IPS-15b (cell line): Measurements from ENCODE around the gene PIF1.
"Not testable (repeated sequence)": the region's sequence is repeated elsewhere in the genome, so short reads cannot be mapped to it uniquely, and the experiment has no call there.

Source experiments
- H3K27me3 ChIP-seq: one replicate; pipeline ENCODE4 v1.6.1; 2013; ENCODE audit warnings: low read length; ENCODE audit not compliant: control insufficient read depth, insufficient read depth
- H3K36me3 ChIP-seq: one replicate; pipeline ENCODE4 v1.6.1; 2013; ENCODE audit warnings: low read length; ENCODE audit not compliant: control insufficient read depth, insufficient read depth
- H3K4me1 ChIP-seq: one replicate; pipeline ENCODE4 v1.6.1; 2013; ENCODE audit warnings: mild to moderate bottlenecking, low read length; ENCODE audit not compliant: control insufficient read depth, insufficient read depth
- H3K4me3 ChIP-seq: one replicate; pipeline ENCODE4 v1.5.1; 2013; ENCODE audit warnings: low read depth, low read length
- H3K9ac ChIP-seq: one replicate; pipeline ENCODE4 v1.6.1; 2013; ENCODE audit warnings: low read depth, mild to moderate bottlenecking, low read length
- H3K9me3 ChIP-seq: one replicate; pipeline ENCODE4 v1.6.1; 2013; ENCODE audit warnings: mild to moderate bottlenecking, low read length; ENCODE audit not compliant: control insufficient read depth, insufficient read depth

Gene PIF1

DNA sequence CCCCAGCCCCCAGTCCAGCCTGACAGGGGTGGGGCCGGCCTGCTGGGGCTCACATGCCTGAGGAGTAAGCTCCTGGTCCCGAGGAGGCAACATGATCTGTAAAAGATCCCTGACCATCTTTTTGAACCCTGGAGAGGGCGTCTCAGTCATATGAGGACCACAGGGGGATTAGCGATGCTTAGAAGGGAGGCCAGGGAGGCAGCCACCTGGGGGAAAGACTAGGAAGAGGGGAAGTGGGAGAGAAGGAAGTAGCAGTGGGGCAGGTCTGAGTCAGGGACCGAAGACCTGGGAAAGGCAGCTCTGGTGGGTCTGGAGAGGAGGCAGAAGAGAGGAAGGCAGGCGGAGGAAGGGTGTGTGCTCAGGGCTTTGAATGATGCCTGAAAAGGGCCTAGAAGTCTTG is 18.9 kb downstream of the PIF1 start:
- Histone ChIP-seq H3K9me3 (no peaks in the 10 kb centered on the region), H3K9ac (peak overlapping the region; percentile 79), H3K4me3 (peak overlapping the region; percentile 43), H3K4me1 (peaks cover 37% of the 10 kb centered on the region), H3K36me3 (no peaks in the 10 kb centered on the region), H3K27me3 (no peaks in the 10 kb centered on the region)

DNA sequence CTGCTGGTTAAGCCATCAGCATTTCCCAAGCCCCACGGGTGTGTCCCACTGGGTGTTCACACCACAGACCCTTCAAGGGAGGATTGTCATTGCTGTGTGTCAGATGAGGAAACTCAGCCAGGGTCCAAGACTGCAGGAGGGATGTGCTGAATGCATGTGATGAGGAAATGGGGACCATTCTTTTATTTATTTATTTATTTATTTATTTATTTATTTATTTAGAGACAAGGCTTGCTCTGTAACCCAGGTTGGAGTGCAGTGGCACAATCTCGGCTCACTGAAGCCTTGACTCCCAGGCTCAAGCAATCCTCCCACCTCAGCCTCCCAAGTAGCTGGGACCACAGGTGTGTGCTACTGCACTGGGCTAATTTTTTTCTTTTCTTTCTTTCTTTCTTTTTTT is 20.8 kb downstream of the PIF1 start:
- H3K4me1 ChIP-seq, result peaks cover 21% of the 10 kb centered on the region
- no peak overlapping the region for H3K4me3 ChIP-seq
- no peak overlapping the region for H3K9ac ChIP-seq
- H3K9me3 ChIP-seq, result no peaks in the 10 kb centered on the region
- no peaks in the 10 kb centered on the region for H3K27me3 ChIP-seq
- H3K36me3 ChIP-seq, result no peaks in the 10 kb centered on the region

DNA sequence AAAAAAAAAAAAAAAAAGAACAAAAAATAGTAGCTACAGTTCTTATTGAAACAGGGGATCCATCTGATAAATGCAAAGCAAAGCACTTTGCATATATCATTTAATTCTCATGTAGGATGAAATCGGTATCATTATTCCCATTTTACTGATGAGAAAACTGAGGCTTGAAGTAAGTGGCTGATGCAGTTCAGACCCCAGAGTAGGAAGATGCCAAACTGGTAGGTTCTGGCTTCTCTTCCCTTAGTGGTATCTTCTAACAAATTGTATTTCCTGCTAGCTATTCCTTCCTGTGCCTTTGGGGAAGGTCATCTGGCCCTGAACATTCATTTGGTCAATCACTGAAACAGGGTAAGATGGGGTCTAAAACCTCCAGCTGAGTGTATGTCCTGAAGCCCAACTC is 21.9 kb downstream of the PIF1 start:
- H3K27me3 ChIP-seq, result no peaks in the 10 kb centered on the region
- no peak overlapping the region for H3K9ac ChIP-seq
- H3K4me3 ChIP-seq, result no peak overlapping the region
- no peaks in the 10 kb centered on the region for H3K36me3 ChIP-seq
- H3K9me3 ChIP-seq, result no peaks in the 10 kb centered on the region
- peaks cover 14% of the 10 kb centered on the region for H3K4me1 ChIP-seq

DNA sequence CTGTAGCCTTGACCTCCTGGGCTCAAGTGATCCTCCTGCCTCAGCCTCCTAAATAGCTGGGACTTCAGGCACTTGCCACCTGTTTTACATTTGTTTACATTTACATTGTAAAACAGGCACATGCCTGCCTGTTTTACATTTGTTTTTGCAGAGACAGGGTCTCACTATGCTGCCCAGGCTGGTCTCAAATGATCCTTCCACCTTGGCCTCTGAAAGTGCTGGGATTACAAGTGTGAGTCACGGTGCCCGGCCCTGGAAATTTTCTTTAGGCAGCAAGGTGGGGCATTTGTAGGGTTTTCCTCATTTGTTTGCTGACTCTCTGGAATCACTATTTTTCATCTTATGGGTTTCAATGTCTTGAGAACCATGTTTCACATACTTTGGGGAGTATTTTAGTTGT is 25.0 kb downstream of the PIF1 start:
- Histone ChIP-seq H3K27me3 (no peaks in the 10 kb centered on the region), H3K4me1 (no peaks in the 10 kb centered on the region), H3K36me3 (no peaks in the 10 kb centered on the region), H3K4me3 (no peak overlapping the region), H3K9ac (no peak overlapping the region), H3K9me3 (no peaks in the 10 kb centered on the region)

DNA sequence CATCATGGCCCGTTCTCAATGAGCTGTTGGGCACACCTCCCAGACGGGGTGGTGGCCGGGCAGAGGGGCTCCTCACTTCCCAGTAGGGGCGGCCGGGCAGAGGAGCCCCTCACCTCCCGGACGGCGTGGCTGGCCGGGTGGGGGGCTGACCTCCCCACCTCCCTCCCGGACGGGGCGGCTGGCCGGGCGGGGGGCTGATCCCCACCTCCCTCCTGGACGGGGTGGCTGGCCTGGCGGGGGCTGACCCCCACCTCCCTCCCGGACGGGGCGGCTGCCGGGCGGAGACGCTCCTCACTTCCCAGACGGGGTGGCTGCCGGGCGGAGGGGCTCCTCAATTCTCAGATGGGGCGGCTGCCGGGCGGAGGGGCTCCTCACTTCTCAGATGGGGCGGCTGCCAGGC is 26.5 kb downstream of the PIF1 start:
- not testable (repeated sequence) for H3K4me3 ChIP-seq, H3K4me1 ChIP-seq, H3K27me3 ChIP-seq, H3K9ac ChIP-seq, H3K36me3 ChIP-seq, H3K9me3 ChIP-seq

DNA sequence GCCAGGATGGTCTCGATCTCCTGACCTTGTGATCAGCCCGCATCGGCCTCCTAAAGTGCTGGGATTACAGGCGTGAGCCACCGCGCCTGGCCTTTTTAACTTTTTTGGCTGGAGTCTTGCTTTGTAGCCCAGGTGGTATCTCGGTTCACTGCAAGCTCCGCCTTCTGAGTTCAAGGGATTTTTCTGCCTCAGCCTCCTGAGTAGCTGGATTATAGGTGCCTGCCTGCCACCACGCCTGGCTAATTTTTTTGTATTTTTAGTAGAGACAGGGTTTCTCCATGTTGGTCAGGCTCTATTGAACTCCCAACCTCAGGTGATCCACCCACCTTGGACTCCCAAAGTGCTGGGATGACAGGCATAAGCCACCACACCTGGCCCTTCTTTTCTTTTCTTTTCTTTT is 29.5 kb downstream of the PIF1 start:
- not testable (repeated sequence) for H3K9ac ChIP-seq, H3K4me1 ChIP-seq, H3K36me3 ChIP-seq, H3K9me3 ChIP-seq, H3K4me3 ChIP-seq, H3K27me3 ChIP-seq

DNA sequence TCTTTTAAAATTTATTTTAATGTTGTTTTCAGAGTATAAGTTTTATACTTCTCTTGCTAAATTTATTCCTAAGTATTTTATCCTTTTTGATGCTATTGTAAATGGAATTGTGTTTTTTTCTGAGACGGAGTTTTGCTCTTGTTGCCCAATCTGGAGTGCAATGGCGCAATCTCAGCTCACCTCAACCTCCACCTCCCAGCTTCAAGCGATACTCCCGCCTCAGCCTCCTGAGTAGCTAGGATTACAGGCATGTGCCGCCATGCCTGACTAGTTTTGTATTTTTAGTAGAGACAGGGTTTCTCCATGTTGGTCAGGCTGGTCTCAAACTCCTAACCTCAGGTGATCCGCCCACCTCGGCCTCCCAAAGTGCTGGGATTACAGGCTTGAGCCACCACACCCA is 30.1 kb downstream of the PIF1 start:
- H3K4me1 ChIP-seq, H3K9ac ChIP-seq, H3K27me3 ChIP-seq: not testable (repeated sequence)

DNA sequence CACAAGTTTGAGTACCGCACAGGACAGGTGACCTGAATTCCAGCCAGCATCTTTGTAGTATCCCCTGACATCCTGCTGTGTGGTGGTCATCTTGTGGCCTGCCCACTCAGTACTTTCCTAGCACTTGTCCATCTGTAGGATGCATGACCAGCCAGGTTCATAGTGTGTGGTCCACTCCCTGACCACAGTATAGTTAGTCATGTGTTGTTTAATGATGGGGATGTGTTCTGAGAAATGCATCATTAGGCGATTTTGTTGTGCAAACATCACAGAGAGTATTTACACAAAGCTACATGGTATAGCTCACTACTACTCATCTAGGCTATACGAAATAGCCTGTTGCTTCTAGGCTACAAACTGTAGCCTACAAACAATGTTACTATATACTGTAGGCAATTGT is 33.2 kb downstream of the PIF1 start:
- Histone ChIP-seq H3K27me3 (no peaks in the 10 kb centered on the region), H3K4me1 (no peaks in the 10 kb centered on the region), H3K9ac (no peak overlapping the region), H3K9me3 (no peaks in the 10 kb centered on the region), H3K36me3 (no peaks in the 10 kb centered on the region), H3K4me3 (no peak overlapping the region)

More for the DNA sequence above, 30.1 kb downstream of the PIF1 start:
- H3K4me3 ChIP-seq, H3K36me3 ChIP-seq, H3K9me3 ChIP-seq: not testable (repeated sequence)

DNA sequence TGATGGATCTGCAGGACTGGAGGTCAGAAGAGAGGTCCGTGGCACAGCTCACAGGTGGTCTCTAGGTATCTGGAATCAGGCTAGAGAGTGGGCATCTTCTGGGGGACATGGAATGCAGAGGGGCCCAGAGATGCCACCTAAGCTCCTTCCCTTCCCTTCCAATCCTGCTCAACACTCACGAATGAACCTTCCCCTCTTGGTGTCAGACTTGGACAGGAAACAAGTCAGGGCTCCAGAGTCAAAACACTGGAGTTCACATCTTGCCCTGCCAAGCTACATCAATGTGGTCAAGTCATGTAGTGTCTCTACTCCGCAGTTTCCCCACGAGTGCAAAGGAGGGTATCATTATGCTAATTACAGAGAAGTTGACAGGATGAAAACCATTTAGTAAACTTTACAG is 34.0 kb downstream of the PIF1 start:
- H3K27me3 ChIP-seq, result no peaks in the 10 kb centered on the region
- no peaks in the 10 kb centered on the region for H3K9me3 ChIP-seq
- no peaks in the 10 kb centered on the region for H3K4me1 ChIP-seq
- H3K4me3 ChIP-seq, result no peak overlapping the region
- H3K36me3 ChIP-seq, result no peaks in the 10 kb centered on the region
- H3K9ac ChIP-seq, result no peak overlapping the region

DNA sequence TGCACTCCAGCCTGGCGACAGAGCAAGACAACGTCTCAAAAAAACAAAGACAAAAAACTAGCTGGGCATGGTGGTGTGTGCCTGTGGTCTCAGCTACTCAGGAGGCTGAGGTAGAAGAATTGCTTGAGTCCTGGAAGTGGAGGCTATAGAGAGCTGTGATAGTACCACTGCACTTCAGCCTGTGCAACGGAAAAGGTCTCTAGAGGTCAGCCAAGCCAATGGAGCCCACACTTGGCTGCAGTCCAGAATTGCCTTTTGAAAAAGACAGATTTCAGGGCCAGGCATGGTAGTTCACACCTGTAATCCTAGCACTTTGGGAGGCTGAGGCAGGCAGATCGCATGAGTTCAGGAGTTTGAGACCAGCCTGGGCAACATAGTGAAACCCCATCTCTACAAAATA is 41.7 kb downstream of the PIF1 start:
- no peaks in the 10 kb centered on the region for H3K36me3 ChIP-seq
- H3K4me3 ChIP-seq, result no peak overlapping the region
- H3K4me1 ChIP-seq, result peaks cover 19% of the 10 kb centered on the region
- H3K9ac ChIP-seq, result no peak overlapping the region
- no peaks in the 10 kb centered on the region for H3K27me3 ChIP-seq
- H3K9me3 ChIP-seq, result no peaks in the 10 kb centered on the region

DNA sequence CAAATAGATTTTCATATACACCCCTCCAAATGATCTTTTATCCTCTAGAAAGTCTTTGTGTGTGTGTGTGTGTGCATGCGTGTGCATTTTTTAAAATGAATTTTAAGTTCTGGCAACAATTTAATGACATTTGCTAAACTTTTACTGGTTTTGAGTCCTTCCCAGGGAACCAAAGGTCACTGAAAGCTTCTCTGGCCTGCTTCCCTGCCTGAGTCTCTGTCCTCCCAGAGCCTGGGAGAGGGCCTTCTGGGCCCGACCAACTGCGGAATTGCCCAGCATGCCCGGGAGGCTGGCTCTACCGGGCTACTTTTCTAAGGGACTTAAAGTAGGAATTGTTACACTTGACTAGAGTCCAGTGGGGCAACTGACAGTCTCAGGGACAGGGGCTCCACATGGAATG is 42.7 kb downstream of the PIF1 start:
- Histone ChIP-seq H3K4me3 (no peak overlapping the region), H3K4me1 (peaks cover 19% of the 10 kb centered on the region), H3K27me3 (no peaks in the 10 kb centered on the region), H3K9me3 (no peaks in the 10 kb centered on the region), H3K9ac (no peak overlapping the region), H3K36me3 (no peaks in the 10 kb centered on the region)

DNA sequence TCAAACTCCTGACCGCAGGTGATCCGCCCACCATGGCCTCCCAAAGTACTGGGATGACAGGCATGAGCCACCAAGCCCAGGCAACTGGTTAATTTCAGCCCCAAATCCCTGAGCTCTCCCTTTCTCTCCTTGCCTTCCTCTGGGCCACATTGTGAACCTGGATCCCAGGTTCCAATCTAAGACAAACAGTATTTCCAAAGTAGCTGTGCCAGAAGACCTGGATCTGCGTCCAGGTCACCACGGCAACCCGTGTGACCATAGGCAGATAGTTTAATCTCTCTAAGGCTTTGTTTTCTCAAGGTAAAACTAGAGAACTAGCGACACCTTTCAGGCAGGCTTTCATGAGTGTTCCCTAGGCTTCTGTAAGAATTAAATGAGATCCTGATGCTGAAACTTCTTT is 44.1 kb downstream of the PIF1 start:
- H3K27me3 ChIP-seq, result no peaks in the 10 kb centered on the region

DNA sequence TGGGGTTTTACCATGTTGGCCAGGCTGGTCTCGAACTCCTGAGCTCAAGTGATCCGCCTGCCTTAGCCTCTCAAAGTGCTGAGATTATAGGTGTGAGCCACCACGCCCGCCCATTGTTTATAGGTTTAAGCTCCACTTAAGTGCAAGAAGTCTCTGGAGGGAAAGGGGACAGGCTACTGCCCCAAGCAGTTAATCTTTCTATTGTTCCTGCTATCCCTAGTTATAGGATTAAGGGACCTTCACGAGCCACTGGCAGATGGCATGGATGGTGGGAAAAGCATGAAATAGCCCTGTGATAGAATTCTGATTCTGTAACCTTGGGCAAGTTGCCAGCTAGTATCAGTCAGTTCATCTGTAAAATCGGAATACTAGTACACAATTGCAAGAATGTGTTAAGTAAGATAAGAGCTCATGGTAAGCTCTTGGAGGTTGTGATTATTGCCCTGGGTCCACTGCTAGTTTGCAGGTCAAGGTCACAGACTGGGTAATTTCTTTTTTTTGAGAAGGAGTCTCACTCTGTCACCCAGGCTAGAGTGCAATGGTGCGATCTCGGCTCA is 44.8 kb downstream of the PIF1 start:
- Histone ChIP-seq H3K9me3 (no peaks in the 10 kb centered on the region), H3K4me3 (no peak overlapping the region), H3K4me1 (peaks cover 24% of the 10 kb centered on the region), H3K27me3 (no peaks in the 10 kb centered on the region), H3K36me3 (no peaks in the 10 kb centered on the region), H3K9ac (no peak overlapping the region)

More for the DNA sequence above, 44.1 kb downstream of the PIF1 start:
- Histone ChIP-seq H3K9me3 (no peaks in the 10 kb centered on the region), H3K4me1 (peaks cover 24% of the 10 kb centered on the region), H3K4me3 (no peak overlapping the region), H3K36me3 (no peaks in the 10 kb centered on the region), H3K9ac (no peak overlapping the region)
